SH-SY5Y (cell line): Measurements from ENCODE around the gene FHL3.

Source experiments
- GATA2 ChIP-seq: IDR thresholded peaks from 2 replicates; pipeline ENCODE4 v1.6.1; 2011; ENCODE audit warnings: mild to moderate bottlenecking, low read depth, low read length
- GATA3 ChIP-seq: IDR thresholded peaks from 2 replicates; pipeline ENCODE4 v1.6.1; 2011; ENCODE audit warnings: low read depth, mild to moderate bottlenecking, low read length, moderate library complexity

- TF ChIP-seq GATA2 = no peak
- no peak for TF ChIP-seq GATA3
Measured at GRCh38 chr1:38038861-38039260, 33.5 kb upstream of the FHL3 start.
